ENCODE measurements around the gene CXCR2.
"Not testable (repeated sequence)": the region's sequence is repeated elsewhere in the genome, so short reads cannot be mapped to it uniquely, and the experiment has no call there.

CXCR2 gene

GRCh38 chr2:218125626-218126080 lies at the start of gene CXCR2:
TSS of gene CXCR2 (plus strand) at chr2:218126028. CDS start at chr2:218134802, 8,774 bp downstream.
- no peak for DNase-seq

DNA sequence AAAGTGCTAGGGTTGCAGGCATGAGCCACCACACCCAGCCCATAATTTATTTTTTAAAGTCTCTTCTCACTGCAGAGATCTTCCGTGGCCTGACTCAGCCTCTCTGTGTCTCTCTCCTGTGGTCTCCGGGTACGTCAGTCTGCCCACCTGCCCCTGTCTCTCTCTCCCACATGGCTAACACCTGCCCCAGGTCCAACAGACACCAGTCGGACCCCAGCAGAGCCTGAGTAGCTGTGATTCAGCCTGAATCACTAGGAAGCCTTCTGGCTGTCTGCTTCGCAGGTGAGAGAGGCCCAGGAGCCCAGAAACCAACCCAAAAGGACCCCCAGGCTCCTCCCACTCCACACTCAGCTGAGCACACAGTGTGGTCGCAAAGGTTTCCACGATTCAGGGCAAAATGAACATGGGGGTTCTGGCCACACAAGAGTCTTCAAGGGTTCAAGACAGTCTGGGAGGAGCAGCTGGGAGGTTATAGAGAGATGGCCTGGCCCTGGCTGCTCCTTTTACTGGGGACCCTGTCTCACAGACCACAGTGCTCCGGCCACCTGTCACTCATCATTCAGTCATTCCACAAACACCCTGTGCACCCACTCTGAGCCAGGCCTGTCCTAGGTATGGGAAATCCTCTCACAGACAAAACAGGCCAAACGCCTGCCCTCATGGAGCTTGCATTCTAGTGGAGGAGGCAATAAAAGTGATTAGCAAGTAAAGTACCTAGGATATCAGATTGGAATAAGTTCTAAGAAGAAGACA lies 48.2 kb upstream of the CXCR2 start:
- DNase-seq, result no peak

DNA sequence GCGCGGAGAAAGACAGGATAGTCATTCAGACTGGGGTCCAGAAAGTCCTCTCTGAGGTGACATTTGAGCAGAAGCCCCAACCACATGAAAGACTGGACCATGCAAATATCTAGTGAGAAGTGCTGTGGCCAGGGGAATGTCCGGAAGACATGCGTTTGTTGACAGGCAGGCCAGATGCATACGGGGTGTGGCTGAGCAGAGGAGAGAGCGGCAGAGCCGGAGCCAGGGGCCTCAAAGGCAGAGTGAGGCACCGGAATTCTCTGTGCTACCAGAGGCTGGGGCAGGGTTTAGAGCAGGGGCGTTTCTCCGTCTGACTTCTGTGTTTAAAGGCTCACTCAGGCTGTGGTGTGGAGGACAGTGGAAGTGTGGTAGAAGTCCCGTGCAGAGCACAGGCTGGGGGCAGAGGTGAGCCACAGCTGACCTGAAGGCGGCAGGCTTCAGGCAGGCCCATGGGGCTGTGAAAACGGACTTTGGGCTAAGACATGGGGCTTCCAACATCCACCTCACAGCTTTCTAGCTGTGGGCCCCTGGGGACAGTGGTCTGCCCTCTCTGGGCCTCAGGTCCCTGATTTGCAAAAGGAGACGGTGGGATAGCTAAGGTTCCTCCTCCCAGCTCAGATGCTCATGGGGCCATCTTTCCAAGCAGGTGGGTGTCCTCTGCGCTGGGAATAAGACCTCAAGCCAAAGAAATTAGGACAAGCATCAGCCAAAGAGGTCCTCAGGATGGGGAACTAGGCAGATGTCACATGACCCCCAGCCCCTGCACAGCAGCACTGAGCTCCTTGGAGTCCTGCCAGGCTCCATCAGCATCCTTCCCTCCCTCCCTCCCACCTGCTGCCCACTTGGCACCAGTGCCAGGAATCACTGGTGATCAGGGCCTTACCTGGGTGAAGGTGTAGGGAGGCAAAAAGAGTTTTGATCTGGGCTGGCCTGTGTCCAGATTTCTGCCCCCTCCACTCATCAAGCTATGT lies 45.6 kb upstream of the CXCR2 start:
- DNase-seq, result no peak

DNA sequence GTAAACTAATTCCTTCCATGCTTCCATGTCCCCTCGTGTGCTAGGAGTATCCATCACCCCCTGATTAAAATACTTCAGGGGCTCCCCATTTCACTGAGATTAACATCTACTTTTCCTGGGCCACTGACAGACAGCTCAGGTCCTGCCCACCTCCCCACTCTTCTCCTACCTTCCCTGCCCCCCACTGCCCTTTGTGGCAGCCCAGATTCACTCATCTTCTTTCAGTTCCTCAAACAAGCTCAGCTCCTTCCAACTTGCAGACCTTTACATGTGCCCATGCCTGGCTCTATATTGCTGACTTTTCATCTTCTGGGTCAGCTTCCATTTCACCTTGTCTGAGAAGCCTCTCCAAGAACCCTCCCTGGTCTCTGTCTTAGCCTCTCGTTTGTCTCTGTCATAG lies 44.8 kb upstream of the CXCR2 start:
- DNase-seq, result no peak

DNA sequence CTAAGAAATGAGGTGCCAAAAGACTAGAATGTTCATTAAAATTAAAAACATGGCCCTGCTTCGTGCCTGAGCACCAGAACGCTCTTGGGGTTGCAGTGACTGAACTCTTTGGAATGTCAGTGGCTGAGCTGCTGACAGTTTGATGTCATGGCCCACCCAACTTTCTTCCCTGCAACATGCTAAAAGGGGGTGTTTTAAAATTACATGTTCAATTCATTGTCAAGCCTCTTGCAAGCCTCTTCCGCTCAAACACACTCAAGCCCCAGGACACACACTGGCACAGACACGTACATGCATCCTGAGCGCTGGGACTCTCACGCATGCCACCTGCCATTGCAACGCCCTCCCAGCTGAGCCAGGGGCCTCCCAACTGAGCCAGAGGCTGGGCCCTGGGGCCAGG lies 44.1 kb upstream of the CXCR2 start:
- no peak for DNase-seq

DNA sequence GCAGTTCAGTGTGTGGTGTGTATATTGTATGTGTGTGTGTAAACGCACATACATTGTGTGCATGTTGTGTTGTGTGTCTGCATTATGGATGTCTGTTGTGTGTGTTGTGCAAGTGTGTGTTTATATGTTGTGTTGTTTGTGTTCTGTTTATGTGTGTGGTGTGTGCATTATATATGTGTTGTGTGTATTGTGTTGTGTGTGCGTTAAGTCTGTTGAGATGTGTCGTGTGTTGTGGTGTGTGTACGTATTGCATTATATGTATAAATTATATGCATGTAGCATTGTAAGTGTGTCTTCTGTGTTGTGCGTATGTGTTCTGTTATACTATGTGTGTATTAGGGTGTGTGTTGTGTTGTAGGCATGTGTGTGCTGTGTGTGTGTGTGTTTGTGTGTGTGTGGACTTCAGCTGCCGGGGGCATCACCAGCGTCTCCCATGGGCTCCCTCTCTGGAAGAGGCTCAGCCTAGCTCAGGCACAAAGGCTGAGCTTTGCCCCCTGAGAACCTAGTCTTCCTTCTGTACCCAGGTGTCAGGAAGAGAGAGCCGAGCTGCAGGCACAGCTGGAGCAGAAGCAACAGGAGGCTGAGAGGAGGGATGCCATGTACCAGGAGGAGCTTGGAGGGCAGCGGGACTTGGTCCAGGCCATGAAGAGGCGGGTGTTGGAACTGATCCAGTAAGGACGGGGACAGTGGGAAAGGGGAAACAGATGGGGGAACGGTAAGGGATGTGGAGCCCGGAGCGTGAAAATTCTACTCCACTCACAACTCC lies 43.1 kb upstream of the CXCR2 start:
- no peak for DNase-seq

- no peak for DNase-seq
Observed at GRCh38 chr2:218083352-218083676, 42.5 kb upstream of the CXCR2 start.

DNA sequence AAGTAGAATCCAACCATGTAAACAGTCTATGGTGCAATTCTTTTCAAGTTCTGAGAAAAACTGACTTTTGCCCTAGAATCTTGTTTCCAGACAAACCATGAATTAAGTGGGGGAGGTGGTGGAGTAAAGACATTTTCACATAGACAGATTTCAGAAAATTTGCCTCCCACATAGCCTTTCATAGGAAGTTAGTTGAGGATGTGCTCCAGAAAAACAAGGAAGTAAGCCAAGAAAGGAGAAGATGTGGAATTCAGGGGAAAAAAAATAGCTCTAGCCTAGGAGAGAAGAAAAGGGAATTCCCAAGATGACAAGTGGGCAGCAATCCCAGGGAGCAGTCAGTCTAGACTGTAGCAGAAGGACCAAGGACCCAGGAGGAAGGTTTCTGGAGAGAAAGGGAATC lies 39.4 kb upstream of the CXCR2 start:
- no peak for DNase-seq

GRCh38 chr2:218089259-218089658 lies 36.6 kb upstream of the CXCR2 start:
- no peak for DNase-seq

- DNase-seq, result no peak
Observed at GRCh38 chr2:218091746-218092145, 34.1 kb upstream of the CXCR2 start.

- no peak for DNase-seq
Observed at GRCh38 chr2:218093879-218094278, 31.9 kb upstream of the CXCR2 start.

DNA sequence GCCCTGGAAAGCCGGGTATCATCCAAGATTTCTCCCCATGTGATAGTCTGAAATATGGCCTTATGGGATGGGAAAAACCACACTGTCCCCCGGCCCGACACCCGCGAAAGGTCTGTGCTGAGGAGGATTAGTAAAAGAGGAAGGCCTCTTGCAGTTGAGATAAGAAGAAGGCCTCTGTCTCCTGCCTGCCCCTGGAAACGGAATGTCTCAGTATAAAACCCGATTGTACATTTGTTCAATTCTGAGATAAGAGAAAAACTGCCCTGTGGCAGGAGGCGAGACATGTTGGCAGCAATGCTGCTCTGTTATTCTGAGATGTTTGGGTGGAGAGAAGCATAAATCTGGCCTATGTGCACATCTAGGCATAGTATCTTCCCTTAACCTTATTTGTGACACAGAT lies 30.0 kb upstream of the CXCR2 start:
- DNase-seq, result no peak

- DNase-seq, result no peak
Observed at GRCh38 chr2:218097975-218098374, 27.9 kb upstream of the CXCR2 start.

GRCh38 chr2:218108834-218109233 lies 17.0 kb upstream of the CXCR2 start:
- not testable (repeated sequence) for DNase-seq

DNA sequence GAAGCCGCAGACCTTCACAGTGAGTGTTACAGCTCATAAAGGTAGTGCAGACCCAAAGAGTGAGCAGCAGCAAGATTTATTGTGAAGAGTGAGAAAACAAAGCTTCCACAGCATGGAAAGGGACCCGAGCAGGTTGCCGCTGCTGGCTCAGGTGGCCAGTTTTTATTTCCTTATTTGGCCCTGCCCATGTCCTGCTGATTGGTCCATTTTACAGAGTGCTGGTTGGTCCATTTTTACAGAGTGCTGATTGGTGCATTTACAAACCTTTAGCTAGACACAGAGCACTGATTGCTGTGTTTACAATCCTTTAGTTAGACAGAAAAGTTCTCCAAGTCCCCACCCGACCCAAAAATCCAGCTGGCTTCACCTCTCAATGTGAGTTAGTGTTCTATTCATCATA lies 4.0 kb upstream of the CXCR2 start:
- DNase-seq, result not testable (repeated sequence)

GRCh38 chr2:218122286-218122685 lies 3.5 kb upstream of the CXCR2 start:
- DNase-seq, result not testable (repeated sequence)

- DNase-seq, result no peak
Observed at GRCh38 chr2:218123986-218124385, 1.8 kb upstream of the CXCR2 start.

DNA sequence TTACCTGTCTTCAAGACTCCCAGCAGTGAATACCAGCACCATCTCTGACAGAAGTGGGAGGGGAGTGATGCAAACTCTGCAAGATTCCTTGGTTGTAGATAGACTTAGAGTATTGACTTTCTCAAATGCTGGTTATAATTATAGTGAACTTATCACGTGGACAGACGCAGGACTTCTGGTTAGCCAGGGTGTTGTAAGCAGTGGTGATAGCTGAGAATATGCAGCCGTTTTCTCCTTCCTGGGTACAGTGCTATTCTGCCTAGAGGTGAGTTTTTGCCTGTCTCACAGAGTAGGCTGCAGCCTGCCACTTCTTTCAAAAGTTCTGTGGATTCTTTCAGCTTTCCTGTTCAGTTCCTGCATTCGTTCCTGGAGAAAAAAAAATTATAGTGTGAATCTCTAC lies 733 bp upstream of the CXCR2 start:
- DNase-seq, result no peak

DNA sequence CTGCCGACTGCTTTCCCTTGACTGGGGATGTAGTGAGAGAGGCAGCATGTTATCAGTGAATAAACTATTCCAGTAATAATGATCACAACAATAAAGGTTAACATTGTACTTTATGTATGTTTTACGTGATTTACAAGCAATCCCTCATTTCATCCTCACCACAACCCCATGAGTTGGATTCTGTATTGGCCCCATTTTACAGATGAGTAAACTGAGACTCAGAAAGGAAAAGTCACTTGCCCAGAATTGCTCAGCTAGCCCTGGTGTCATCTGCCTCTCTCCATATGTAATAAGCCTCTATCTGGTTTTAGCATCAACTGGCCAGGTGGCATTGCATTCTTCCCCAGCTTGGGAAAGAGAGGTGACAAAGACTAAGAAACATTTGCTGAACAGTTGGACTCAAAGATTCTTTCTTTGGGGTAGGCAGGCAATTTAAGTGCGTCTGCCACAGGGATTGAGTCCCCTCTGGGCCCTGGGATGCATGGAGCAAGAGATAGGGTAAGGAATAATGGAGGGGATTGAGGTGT lies 2.2 kb downstream of the CXCR2 start:
- DNase-seq, result no peak

- no peak for DNase-seq
Observed at GRCh38 chr2:218128781-218129457, 3.1 kb downstream of the CXCR2 start.

DNA sequence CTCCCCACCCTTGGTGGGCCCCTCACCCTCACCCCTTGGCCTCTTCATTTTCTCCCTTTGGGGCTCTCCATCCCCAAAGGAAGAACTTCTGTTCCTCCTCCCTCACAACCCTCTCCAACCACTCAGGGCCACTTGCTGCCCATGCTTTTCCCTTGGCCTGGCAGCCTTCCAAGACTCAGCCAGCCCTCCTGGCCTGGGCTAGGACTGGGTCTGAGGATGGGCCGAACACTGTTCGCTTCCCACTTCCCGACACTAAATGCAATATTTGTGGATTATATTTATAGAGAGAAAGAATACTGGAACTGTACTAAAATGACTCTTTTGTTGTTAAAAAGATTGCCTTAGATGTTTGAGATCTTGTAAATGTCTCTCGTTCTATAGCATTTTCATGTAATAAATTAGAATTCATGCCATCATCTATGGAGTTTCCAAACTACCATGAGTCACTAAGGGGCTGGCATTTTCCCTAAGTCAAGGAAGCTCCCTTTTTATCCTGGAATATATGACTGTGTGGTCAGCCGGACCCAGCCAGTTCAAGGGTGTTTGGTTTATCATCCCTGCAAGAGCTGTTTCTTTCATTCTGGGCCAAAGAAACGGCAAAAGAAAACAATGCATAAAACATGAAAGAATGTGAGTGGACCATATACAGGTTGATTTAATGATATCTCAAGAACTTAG lies 3.8 kb downstream of the CXCR2 start:
- DNase-seq, result no peak

- DNase-seq, result no peak
Observed at GRCh38 chr2:218130377-218130776, 4.5 kb downstream of the CXCR2 start.

Measured in NK-92 treated with Interleukin-12 subunit alpha and Interleukin-12 subunit beta, amount 100 ng/mL, for 24 hours (cell line).